Endothelial cell of umbilical vein (primary cell): ENCODE results near the gene ESF1. TPM values are rescaled to one million over a fixed set of nuclear protein-coding genes. Genes with fewer than 3 reads are reported as not detected.

Experiments
- BruUV-seq: library from RNA; stranded (reverse); fragments of 400-500 nt; replicated peaks from 2 replicates; lab custom pipeline; 2021; lab: Mats Ljungman, UMichigan
- CTCF ChIA-PET: fragments of 300-600, 350-600 bp; sonication (Branson Sonifier 250); formaldehyde crosslinking; loops from one replicate; lab custom pipeline; 2021; ENCODE audit warnings: antibody characterized with exemption, inconsistent platforms; lab: Charles Lee
- POLR2A ChIA-PET: fragments of 300-600, 350-600 bp; sonication (Branson Sonifier 250); formaldehyde crosslinking; loops from one replicate; lab custom pipeline; 2021; ENCODE audit warnings: antibody characterized with exemption, inconsistent platforms; lab: Charles Lee
- DNase-seq: peaks from one replicate; pipeline ENCODE4 v3.0.0-alpha.2; 2011; ENCODE audit warnings: low read depth, low spot score
- FAIRE-seq: peaks from 2 replicates; lab custom pipeline; 2011; peaks lifted over from hg19 to GRCh38; lab: Jason Lieb, UNC
- H2AFZ ChIP-seq: 2 replicates; pipeline ENCODE4 v1.6.0; 2012; ENCODE audit warnings: low read depth, low read length, control low read depth, inconsistent platforms
- H3K27ac ChIP-seq: 2 replicates; pipeline ENCODE4 v1.5.1; 2011; ENCODE audit warnings: low read depth, mild to moderate bottlenecking, control low read depth, low read length, moderate library complexity; ENCODE audit not compliant: insufficient read depth
- H3K27me3 ChIP-seq, 2 experiments: 2 replicates each; pipeline versions ENCODE4 v1.6.0 to v1.6.1; 2011; ENCODE audit warnings: low read length in 2 of 2, mixed read lengths in 1 of 2; ENCODE audit not compliant: control insufficient read depth in 2 of 2, insufficient read depth in 2 of 2
- H3K36me3 ChIP-seq, 2 experiments: 2 replicates in 1 of 2; 3 replicates in 1 of 2; pipeline ENCODE4 v1.5.1; 2011; ENCODE audit warnings: low read length in 2 of 2, mild to moderate bottlenecking in 1 of 2, moderate library complexity in 1 of 2; ENCODE audit not compliant: control insufficient read depth in 2 of 2, insufficient read depth in 2 of 2; ENCODE audit errors: extremely low read depth in 1 of 2
- H3K4me1 ChIP-seq: 3 replicates; pipeline ENCODE4 v1.5.1; 2011; ENCODE audit warnings: mild to moderate bottlenecking, low read length; ENCODE audit not compliant: control insufficient read depth, insufficient read depth; ENCODE audit errors: extremely low read depth
- H3K4me2 ChIP-seq: 2 replicates; pipeline ENCODE4 v1.6.1; 2011; ENCODE audit warnings: low read length, control low read depth, mixed read lengths; ENCODE audit not compliant: insufficient read depth
- H3K4me3 ChIP-seq, 3 experiments: fragments of 200-600 bp in 1 of 3; sonication (generic), shearing (Covaris generic) in 1 of 3; replicated peaks in 1 of 3; 2 replicates each; pipeline ENCODE4 v1.5.1; 2011 to 2016; ENCODE audit warnings: control low read depth in 3 of 3, low read length in 3 of 3, mild to moderate bottlenecking in 2 of 3, inconsistent platforms in 1 of 3, low read depth in 1 of 3, moderate library complexity in 1 of 3; ENCODE audit not compliant: insufficient read depth in 1 of 3
- H3K79me2 ChIP-seq: 2 replicates; pipeline ENCODE4 v1.6.0; 2012; ENCODE audit warnings: low read length, inconsistent platforms; ENCODE audit not compliant: control insufficient read depth, insufficient read depth
- H3K9ac ChIP-seq: replicated peaks from 2 replicates; pipeline ENCODE3; 2011; ENCODE audit warnings: low read length, control low read depth; ENCODE audit not compliant: insufficient read depth; ENCODE audit errors: extremely low read depth
- H3K9me1 ChIP-seq: replicated peaks from 3 replicates; pipeline ENCODE4 v1.6.0; 2011; ENCODE audit warnings: mild to moderate bottlenecking, low read length; ENCODE audit not compliant: control insufficient read depth, insufficient read depth; ENCODE audit errors: extremely low read depth
- H3K9me3 ChIP-seq: replicated peaks from 2 replicates; pipeline ENCODE4 v1.5.1; 2012; ENCODE audit warnings: low read length, inconsistent platforms; ENCODE audit not compliant: control insufficient read depth, insufficient read depth
- H4K20me1 ChIP-seq: replicated peaks from 2 replicates; pipeline ENCODE3; 2011; ENCODE audit warnings: mild to moderate bottlenecking, low read length; ENCODE audit not compliant: control insufficient read depth, insufficient read depth; ENCODE audit errors: extremely low read depth
- CTCF ChIP-seq, 2 donors: IDR thresholded peaks; 1 replicate in 1 of 2; 2 replicates in 1 of 2; pipeline ENCODE4 v1.5.1; 2011; ENCODE audit warnings: low read length in 2 of 2, mild to moderate bottlenecking in 2 of 2, moderate library complexity in 2 of 2, control low read depth in 1 of 2, inconsistent platforms in 1 of 2, low read depth in 1 of 2; ENCODE audit not compliant: insufficient read depth in 1 of 2; ENCODE audit errors: extremely low read depth in 1 of 2
- EZH2 ChIP-seq: IDR thresholded peaks from 2 replicates; pipeline ENCODE4 v1.6.1; 2012; ENCODE audit warnings: borderline replicate concordance, low read depth, mild to moderate bottlenecking, moderate library complexity, low read length, inconsistent platforms; ENCODE audit not compliant: severe bottlenecking
- FOS ChIP-seq: IDR thresholded peaks from 2 replicates; pipeline ENCODE4 v1.6.1; 2011; ENCODE audit warnings: mild to moderate bottlenecking, low read length, moderate library complexity, borderline replicate concordance; ENCODE audit not compliant: insufficient read depth
- JUN ChIP-seq: IDR thresholded peaks from 2 replicates; pipeline ENCODE4 v1.6.1; 2011; ENCODE audit warnings: borderline replicate concordance, low read depth; ENCODE audit not compliant: insufficient read length, insufficient read depth
- MAX ChIP-seq: IDR thresholded peaks from 2 replicates; pipeline ENCODE4 v1.6.1; 2011; ENCODE audit not compliant: insufficient read depth, insufficient read length
- MYC ChIP-seq: IDR thresholded peaks from one replicate; pipeline ENCODE4 v1.6.1; 2011; ENCODE audit warnings: mild to moderate bottlenecking, low read depth, low read length
- POLR2A ChIP-seq: IDR thresholded peaks from 2 replicates; pipeline ENCODE4 v1.6.1; 2012; ENCODE audit warnings: low read depth, mild to moderate bottlenecking, control low read depth, low read length
- POLR2AphosphoS5 ChIP-seq: IDR thresholded peaks from 2 replicates; pipeline ENCODE4 v1.6.1; 2012; ENCODE audit warnings: low read depth, mild to moderate bottlenecking, control low read depth, low read length, moderate library complexity; ENCODE audit not compliant: insufficient read depth
- dilution Hi-C: fragments of 300-500 bp; cut with MboI; formaldehyde crosslinking; loops from one replicate; pipeline ENCODE4 v1.15.0; 2019; ENCODE audit warnings: low sequenced_read_pairs; ENCODE audit not compliant: extremely low pct_ligation_motif_present
- intact Hi-C: fragments of 100-400 bp; cut with micrococcal nuclease; formaldehyde crosslinking; loops from one replicate; pipeline ENCODE4 v1.10.0; 2022
- polyA plus RNA-seq, 4 experiments: library from polyadenylated mRNA; depleted of rRNA in 3 of 4; stranded (reverse) in 3 of 4; unstranded in 1 of 4; fragments of >200 nt; gene quantifications; 2 replicates each; pipeline versions ENCODE4 v1.2.1 to v1.2.3, GENCODE V29; 2011 to 2012; ENCODE audit warnings: missing spikeins in 1 of 4
- total RNA-seq: library from RNA; stranded (reverse); gene quantifications from 2 replicates; pipeline ENCODE4 v1.2.3, GENCODE V29; 2021

ESF1 gene
- total and polyA plus RNA-seq, 2 donors (not counting 3 experiments of a cell fraction or from before 2014, with no cell fraction given) = 0.72 to 15.5 TPM

GRCh38 chr20:13778827-13779226 is 5.9 kb downstream of the ESF1 start:
- dilution Hi-C loops = no loop called here
- intact Hi-C loops = no loop called here

GRCh38 chr20:13777171-13777601 is 7.5 kb downstream of the ESF1 start:
- Histone ChIP-seq H3K27ac (peak overlapping the region; percentile 61), H3K79me2 (peaks cover 34% of the 10 kb centered on the region), H3K27me3 (no peaks in the 10 kb centered on the region), H4K20me1 (no peaks in the 10 kb centered on the region), H3K4me3 (no peak overlapping the region), H2AFZ (no peak overlapping the region), H3K9ac (no peak overlapping the region), H3K4me1 (peaks cover 22% of the 10 kb centered on the region), H3K9me1 (no peaks in the 10 kb centered on the region), H3K9me3 (no peaks in the 10 kb centered on the region), H3K36me3 (peaks cover 7 to 24% of the 10 kb centered on the region in 2 experiments), H3K4me2 (peak overlapping the region; percentile 79)
- intact Hi-C loops (no loop called here), dilution Hi-C loops (no loop called here)
- FAIRE-seq (peak; percentile 8), DNase-seq (peak; percentile 48)
- CTCF ChIA-PET = interaction anchor here (1.0 to 3.0 kb wide), 6 partner anchors 9 to 452 kb away, joined by 3 to 18 read pairs (median 4); no protein-coding TSS in a partner anchor
- BruUV-seq = no TSS peak
- POLR2A ChIA-PET = no interaction called here
- TF ChIP-seq EZH2 (no peak), FOS (peak; percentile 35), MYC (no peak), JUN (peak; percentile 42), POLR2AphosphoS5 (no peak), CTCF (IDR thresholded peaks at IDR 0.05; ENCODE audit: extremely low read depth in 1 of 2, insufficient read depth in 1 of 2, low read depth in 1 of 2, low read length in 2 of 2) (no peak)

More at GRCh38 chr20:13778827-13779226, 5.9 kb downstream of the ESF1 start:
- Histone ChIP-seq H3K9me3 (no peaks in the 10 kb centered on the region), H3K9ac (no peak overlapping the region), H3K4me2 (no peak overlapping the region), H3K9me1 (no peaks in the 10 kb centered on the region), H2AFZ (no peak overlapping the region), H3K36me3 (peaks cover 7 to 18% of the 10 kb centered on the region in 2 experiments), H3K4me3 (no peak overlapping the region), H3K79me2 (peaks cover 45% of the 10 kb centered on the region), H4K20me1 (no peaks in the 10 kb centered on the region), H3K4me1 (peaks cover 16% of the 10 kb centered on the region), H3K27ac (no peak overlapping the region), H3K27me3 (no peaks in the 10 kb centered on the region)
- ChIA-PET CTCF (interaction anchor here (1.1 kb wide), 1 partner anchor 232 kb away, joined by 3 read pairs; no protein-coding TSS in a partner anchor), POLR2A (no interaction called here)
- no TSS peak for BruUV-seq
- no peak for TF ChIP-seq MAX
- TF ChIP-seq POLR2AphosphoS5 = no peak
- no peak for TF ChIP-seq EZH2
- TF ChIP-seq POLR2A = no peak
- TF ChIP-seq JUN = no peak
- no peak for DNase-seq
- FAIRE-seq = no peak
